H1 (cell line): ENCODE measurements around the gene NFIA. TPM values are rescaled to one million over a fixed set of nuclear protein-coding genes. Genes with fewer than 3 reads are reported as not detected.

Experiments
- CHD7 ChIP-seq: fragments of 300-600 bp; sonication (generic); IDR thresholded peaks from 2 replicates; pipeline ENCODE4 v1.7.1; 2012; ENCODE audit warnings: low read length, moderate library complexity, mild to moderate bottlenecking, inconsistent platforms; ENCODE audit not compliant: insufficient replicate concordance
- POU5F1 ChIP-seq: IDR thresholded peaks from 2 replicates; pipeline ENCODE4 v1.6.1; 2011; ENCODE audit warnings: low read depth, mild to moderate bottlenecking, low read length, moderate library complexity
- polyA plus RNA-seq, 7 experiments: library from polyadenylated mRNA; depleted of rRNA in 3 of 7; stranded (reverse) in 5 of 7; unstranded in 2 of 7; fragments of >200 nt in 5 of 7; fragments of 200-250 nt in 2 of 7; gene quantifications; 1 replicate in 5 of 7; 2 replicates in 1 of 7; 4 replicates in 1 of 7; pipeline versions ENCODE4 v1.2.1 to v1.2.3, GENCODE V29; 2011 to 2013; ENCODE audit warnings: missing spikeins in 2 of 7, mixed read lengths in 2 of 7
- total RNA-seq: library from RNA; stranded (reverse); fragmentation: NEBNext Ultra II Directional; extraction: Animal tissue kit (Norgen Biotek cat#: 25700); gene quantifications from 2 replicates; pipeline ENCODE4 v1.2.1, GENCODE V29; 2021

The NFIA gene
- total and polyA plus RNA-seq, 2 of the 8 experiments (the other 6 are each of a cell fraction or from before 2014, with no cell fraction given), result 1.8 to 2.3 TPM

- TF ChIP-seq CHD7 (no peak), POU5F1 (no peak)
Measured at GRCh38 chr1:61124078-61124477, 41.7 kb downstream of the NFIA start (continued).
